HEK293T (cell line): Measurements from ENCODE around the gene SLC26A9.

Source experiments
- CTCF ChIA-PET: fragments of 350-600 bp; formaldehyde crosslinking; extraction: SDS; loops from one replicate; lab custom pipeline; 2021; ENCODE audit warnings: antibody characterized with exemption, inconsistent platforms; lab: Yijun Ruan, JAX
- POLR2A ChIA-PET: fragments of 350-600 bp; formaldehyde crosslinking; extraction: SDS; loops from one replicate; lab custom pipeline; 2020; ENCODE audit warnings: antibody characterized with exemption, inconsistent platforms; lab: Yijun Ruan, JAX
- DNase-seq: peaks from one replicate; pipeline ENCODE4 v3.0.0; 2012; ENCODE audit warnings: mixed read lengths; ENCODE audit errors: extremely low spot score
- ARNT ChIP-seq: fragments of 450-650 bp; IDR thresholded peaks from 2 replicates; pipeline ENCODE4 v1.6.1; 2017; ENCODE audit warnings: mild to moderate bottlenecking
- BHLHE40 ChIP-seq: fragments of 450-650 bp; IDR thresholded peaks from 2 replicates; pipeline ENCODE4 v1.6.1; 2016; ENCODE audit warnings: mild to moderate bottlenecking, moderate library complexity, borderline replicate concordance
- CTBP1 ChIP-seq: fragments of 450-650 bp; IDR thresholded peaks from 2 replicates; pipeline ENCODE4 v1.6.1; 2016; ENCODE audit warnings: borderline replicate concordance
- ELF4 ChIP-seq: fragments of 450-650 bp; IDR thresholded peaks from 2 replicates; pipeline ENCODE4 v1.6.1; 2017; ENCODE audit warnings: antibody characterized with exemption
- FOXA1 ChIP-seq: fragments of 450-650 bp; IDR thresholded peaks from 2 replicates; pipeline ENCODE4 v1.6.1; 2016; ENCODE audit warnings: mild to moderate bottlenecking
- FOXK2 ChIP-seq: fragments of 450-650 bp; IDR thresholded peaks from 2 replicates; pipeline ENCODE4 v1.6.1; 2016; ENCODE audit warnings: mild to moderate bottlenecking
- FOXM1 ChIP-seq: fragments of 450-650 bp; IDR thresholded peaks from 2 replicates; pipeline ENCODE4 v1.6.1; 2017; ENCODE audit warnings: mild to moderate bottlenecking, borderline replicate concordance
- HDGF ChIP-seq: fragments of 450-650 bp; IDR thresholded peaks from 2 replicates; pipeline ENCODE4 v1.6.1; 2017; ENCODE audit warnings: antibody characterized with exemption, borderline replicate concordance
- L3MBTL2 ChIP-seq: fragments of 450-650 bp; conservative IDR thresholded peaks from 2 replicates; pipeline ENCODE4 v1.6.1; 2016; ENCODE audit warnings: mild to moderate bottlenecking
- LEF1 ChIP-seq: fragments of 450-650 bp; IDR thresholded peaks from 2 replicates; pipeline ENCODE4 v1.6.1; 2017; ENCODE audit warnings: mild to moderate bottlenecking, borderline replicate concordance
- NFRKB ChIP-seq: fragments of 450-650 bp; IDR thresholded peaks from 2 replicates; pipeline ENCODE4 v1.6.1; 2016; ENCODE audit warnings: mild to moderate bottlenecking, moderate library complexity
- PKNOX1 ChIP-seq: fragments of 450-650 bp; IDR thresholded peaks from 2 replicates; pipeline ENCODE4 v1.6.1; 2016
- SP1 ChIP-seq: fragments of 450-650 bp; IDR thresholded peaks from 2 replicates; pipeline ENCODE4 v1.6.1; 2017
- SUZ12 ChIP-seq: fragments of 450-650 bp; IDR thresholded peaks from 2 replicates; pipeline ENCODE4 v1.6.1; 2016; ENCODE audit warnings: mild to moderate bottlenecking
- TARDBP ChIP-seq: fragments of 450-650 bp; IDR thresholded peaks from 2 replicates; pipeline ENCODE4 v1.6.1; 2016
- ZNF384 ChIP-seq: fragments of 450-650 bp; IDR thresholded peaks from 2 replicates; pipeline ENCODE4 v1.6.1; 2016

Gene SLC26A9

GRCh38 chr1:205932776-205933175, 10.5 kb downstream of the SLC26A9 start:
- no peak for DNase-seq
- POLR2A ChIA-PET: no interaction called here
- CTCF ChIA-PET: interaction anchor here (1.0 kb wide), 2 partner anchors 14 to 502 kb away, joined by 3 to 4 read pairs; no protein-coding TSS in a partner anchor
- no peak for TF ChIP-seq SP1
- TF ChIP-seq TARDBP: no peak
- no peak for TF ChIP-seq FOXK2

- ChIA-PET POLR2A (no interaction called here), CTCF (interaction anchor here (1.4 kb wide), 1 partner anchor 47 kb away, joined by 3 read pairs; no protein-coding TSS in a partner anchor)
- TF ChIP-seq BHLHE40 (no peak), L3MBTL2 (no peak), NFRKB (no peak), TARDBP (no peak), HDGF (no peak), SUZ12 (no peak), FOXK2 (no peak), ARNT (no peak), ZNF384 (no peak), ELF4 (no peak), FOXA1 (no peak)
Observed at GRCh38 chr1:205930799-205931281, 12.4 kb downstream of the SLC26A9 start.

GRCh38 chr1:205930195-205930577, 13.1 kb downstream of the SLC26A9 start:
- TF ChIP-seq FOXM1 (no peak), SP1 (no peak), SUZ12 (no peak), ELF4 (no peak), L3MBTL2 (no peak), BHLHE40 (no peak), PKNOX1 (no peak), ZNF384 (no peak), FOXA1 (no peak), HDGF (no peak), TARDBP (no peak), FOXK2 (no peak), CTBP1 (no peak), NFRKB (no peak), ARNT (no peak), LEF1 (no peak)
- POLR2A ChIA-PET: no interaction called here
- DNase-seq: no peak
- CTCF ChIA-PET: no interaction called here

More at GRCh38 chr1:205930799-205931281, 12.4 kb downstream of the SLC26A9 start:
- no peak for DNase-seq

- POLR2A ChIA-PET: no interaction called here
- DNase-seq: no peak
- CTCF ChIA-PET: interaction anchor here (0.6 to 1.2 kb wide), 2 partner anchors 47 to 119 kb away, joined by 3 to 5 read pairs; no protein-coding TSS in a partner anchor
- TF ChIP-seq ELF4 (no peak), FOXA1 (no peak), L3MBTL2 (no peak), ARNT (no peak), LEF1 (no peak), NFRKB (no peak), PKNOX1 (no peak), FOXM1 (no peak), SP1 (no peak), ZNF384 (no peak), TARDBP (no peak)
Observed at GRCh38 chr1:205929496-205930194, 13.6 kb downstream of the SLC26A9 start.

GRCh38 chr1:205928317-205928716, 14.9 kb downstream of the SLC26A9 start:
- CTCF ChIA-PET: interaction anchor here (1.2 kb wide), 1 partner anchor 48 kb away, joined by 5 read pairs; no protein-coding TSS in a partner anchor
- TF ChIP-seq L3MBTL2 (no peak), ZNF384 (no peak), SP1 (no peak), ELF4 (no peak), ARNT (no peak), SUZ12 (no peak), FOXM1 (no peak)
- no peak for DNase-seq
- POLR2A ChIA-PET: no interaction called here

GRCh38 chr1:205927676-205928075, 15.6 kb downstream of the SLC26A9 start:
- ChIA-PET POLR2A (no interaction called here), CTCF (interaction anchor here (1.2 kb wide), 1 partner anchor 50 kb away, joined by 9 read pairs; no protein-coding TSS in a partner anchor)
- no peak for DNase-seq
- TF ChIP-seq ELF4: no peak
- TF ChIP-seq HDGF: no peak
- TF ChIP-seq CTBP1: no peak

- DNase-seq: no peak
- CTCF ChIA-PET: interaction anchor here (1.2 kb wide), 1 partner anchor 50 kb away, joined by 9 read pairs; no protein-coding TSS in a partner anchor
- TF ChIP-seq ARNT (no peak), NFRKB (no peak), LEF1 (no peak), PKNOX1 (no peak), BHLHE40 (no peak), ELF4 (no peak), SP1 (no peak), FOXK2 (no peak), TARDBP (no peak), HDGF (no peak)
- POLR2A ChIA-PET: no interaction called here
Observed at GRCh38 chr1:205927247-205927646, 16.0 kb downstream of the SLC26A9 start.
